IMR-90 (cell line): ENCODE data around the gene EEF2K. TPM values are rescaled to one million over a fixed set of nuclear protein-coding genes. Genes with fewer than 3 reads are reported as not detected.

Experiments used
- ATAC-seq: fragments of 200-7000 bp; cut with Tn5 transposase; 2 replicates; pipeline ENCODE4 v1.9.1; 2020; ENCODE audit warnings: low read depth, mild to moderate bottlenecking, moderate library complexity
- BruUV-seq: library from RNA; stranded (reverse); fragments of 400-500 nt; replicated peaks from 2 replicates; lab custom pipeline; 2021; lab: Mats Ljungman, UMichigan
- CTCF ChIA-PET: fragments of 300-600 bp; formaldehyde crosslinking; extraction: SDS; loops from one replicate; lab custom pipeline; 2021; ENCODE audit warnings: antibody characterized with exemption; lab: Yijun Ruan, JAX
- POLR2A ChIA-PET: fragments of 300-600 bp; sonication (Branson Sonifier 250); formaldehyde crosslinking; loops from one replicate; lab custom pipeline; 2022; ENCODE audit warnings: antibody characterized with exemption; ENCODE audit not compliant: unreplicated experiment; lab: Charles Lee
- DNase-seq: peaks from one replicate; pipeline ENCODE4 v3.0.0; 2013
- H2AFZ ChIP-seq: replicated peaks from 2 replicates; pipeline ENCODE3; 2013; ENCODE audit warnings: low read length, mild to moderate bottlenecking; ENCODE audit not compliant: poor library complexity
- H2AK5ac ChIP-seq: 2 replicates; pipeline ENCODE4 v1.6.1; 2013; ENCODE audit warnings: low read depth, low read length, inconsistent platforms
- H2AK9ac ChIP-seq: replicated peaks from 2 replicates; pipeline ENCODE3; 2013; ENCODE audit warnings: mild to moderate bottlenecking, low read depth, low read length, moderate library complexity; ENCODE audit not compliant: poor library complexity
- H2BK120ac ChIP-seq: 2 replicates; pipeline ENCODE4 v1.6.1; 2013; ENCODE audit warnings: low read depth, low read length, inconsistent platforms
- H2BK15ac ChIP-seq: 3 replicates; pipeline ENCODE4 v1.6.1; 2013; ENCODE audit warnings: low read depth, low read length, inconsistent platforms
- H2BK20ac ChIP-seq: 2 replicates; pipeline ENCODE4 v1.6.1; 2013; ENCODE audit warnings: low read depth, mild to moderate bottlenecking, inconsistent platforms, low read length, moderate library complexity
- H2BK5ac ChIP-seq: 2 replicates; pipeline ENCODE4 v1.6.1; 2013; ENCODE audit warnings: mild to moderate bottlenecking, low read depth, low read length, inconsistent platforms; ENCODE audit not compliant: poor library complexity, severe bottlenecking
- H3K14ac ChIP-seq: replicated peaks from 2 replicates; pipeline ENCODE4 v1.6.1; 2013; ENCODE audit warnings: low read depth, low read length, inconsistent platforms
- H3K18ac ChIP-seq: 2 replicates; pipeline ENCODE4 v1.6.1; 2013; ENCODE audit warnings: low read depth, low read length, control low read depth
- H3K23ac ChIP-seq: 2 replicates; pipeline ENCODE4 v1.6.1; 2013; ENCODE audit warnings: low read depth, low read length, inconsistent platforms
- H3K27ac ChIP-seq: 2 replicates; pipeline ENCODE4 v1.5.1; 2013; ENCODE audit warnings: mild to moderate bottlenecking, control low read depth, low read length; ENCODE audit not compliant: insufficient read depth
- H3K27me3 ChIP-seq: 2 replicates; pipeline ENCODE4 v1.6.1; 2013; ENCODE audit warnings: low read length; ENCODE audit not compliant: control insufficient read depth, insufficient read depth
- H3K36me3 ChIP-seq: 2 replicates; pipeline ENCODE4 v1.6.1; 2013; ENCODE audit warnings: low read length, mixed read lengths; ENCODE audit not compliant: control insufficient read depth, insufficient read depth
- H3K4ac ChIP-seq: 2 replicates; pipeline ENCODE4 v1.6.1; 2013; ENCODE audit warnings: low read depth, low read length, inconsistent platforms
- H3K4me1 ChIP-seq: 2 replicates; pipeline ENCODE4 v1.6.1; 2013; ENCODE audit warnings: low read length, mixed read lengths; ENCODE audit not compliant: control insufficient read depth, insufficient read depth
- H3K4me2 ChIP-seq: 2 replicates; pipeline ENCODE4 v1.6.1; 2013; ENCODE audit warnings: low read depth, mild to moderate bottlenecking, control low read depth, low read length, moderate library complexity
- H3K4me3 ChIP-seq: 2 replicates; pipeline ENCODE4 v1.5.1; 2013; ENCODE audit warnings: low read depth, mild to moderate bottlenecking, control low read depth, low read length, moderate library complexity; ENCODE audit not compliant: insufficient read depth
- H3K56ac ChIP-seq: 2 replicates; pipeline ENCODE4 v1.6.1; 2013; ENCODE audit warnings: low read length, inconsistent platforms; ENCODE audit not compliant: insufficient read depth; ENCODE audit errors: extremely low read depth
- H3K79me1 ChIP-seq, 2 experiments: 2 replicates each; pipeline ENCODE4 v1.6.1; 2013; ENCODE audit warnings: low read length in 2 of 2, inconsistent platforms in 1 of 2, low read depth in 1 of 2
- H3K9ac ChIP-seq: 2 replicates; pipeline ENCODE4 v1.6.1; 2013; ENCODE audit warnings: low read depth, low read length, control low read depth
- H3K9me1 ChIP-seq: 2 replicates; pipeline ENCODE4 v1.6.1; 2013; ENCODE audit warnings: low read length, inconsistent platforms; ENCODE audit not compliant: insufficient read depth
- H3K9me3 ChIP-seq: 2 replicates; pipeline ENCODE4 v1.6.1; 2013; ENCODE audit warnings: low read length; ENCODE audit not compliant: control insufficient read depth, insufficient read depth
- H4K20me1 ChIP-seq: 2 replicates; pipeline ENCODE4 v1.6.1; 2013; ENCODE audit warnings: low read length, inconsistent platforms; ENCODE audit not compliant: insufficient read depth
- H4K5ac ChIP-seq: 2 replicates; pipeline ENCODE4 v1.6.1; 2013; ENCODE audit warnings: mild to moderate bottlenecking, low read depth, low read length, control low read depth
- H4K8ac ChIP-seq, 2 experiments: 2 replicates each; pipeline ENCODE4 v1.6.1; 2013; ENCODE audit warnings: low read depth in 2 of 2, low read length in 2 of 2, control low read depth in 1 of 2, inconsistent platforms in 1 of 2
- H4K91ac ChIP-seq: 2 replicates; pipeline ENCODE4 v1.6.1; 2013; ENCODE audit warnings: low read depth, low read length, inconsistent platforms; ENCODE audit not compliant: insufficient read depth
- MAFK ChIP-seq: IDR thresholded peaks from 2 replicates; pipeline ENCODE4 v1.6.1; 2012; ENCODE audit warnings: low read depth, low read length, improper control_type of control experiment
- MAZ ChIP-seq: IDR thresholded peaks from 2 replicates; pipeline ENCODE4 v1.6.1; 2012; ENCODE audit warnings: low read depth, mild to moderate bottlenecking, low read length, improper control_type of control experiment, moderate library complexity, borderline replicate concordance
- RAD21 ChIP-seq: IDR thresholded peaks from 2 replicates; pipeline ENCODE4 v1.6.1; 2012; ENCODE audit warnings: low read length, improper control_type of control experiment
- RCOR1 ChIP-seq: IDR thresholded peaks from 2 replicates; pipeline ENCODE4 v1.6.1; 2012; ENCODE audit warnings: mild to moderate bottlenecking, low read length, improper control_type of control experiment; ENCODE audit not compliant: insufficient replicate concordance
- WGBS, 2 experiments: methylation state at CpG; one replicate each; pipeline versions ENCODE4 v1.1.5 to v1.1.7; 2013; ENCODE audit warnings: missing lambda C conversion rate in 2 of 2; ENCODE audit not compliant: insufficient read length in 1 of 2; ENCODE audit errors: extremely low coverage in 2 of 2; 5-methylcytosine and 5-hydroxymethylcytosine counted together
- dilution Hi-C: fragments of 300-500 bp; cut with HindIII; formaldehyde crosslinking; loops from one replicate; pipeline ENCODE4 v1.14.3; 2018; ENCODE audit warnings: low sequenced_read_pairs; ENCODE audit not compliant: unreplicated experiment
- in situ Hi-C: fragments of 300-500 bp; cut with MboI; formaldehyde crosslinking; loops from 3 replicates; pipeline ENCODE4 v1.14.3; 2019; ENCODE audit warnings: low sequenced_read_pairs, inconsistent platforms, mixed read lengths
- intact Hi-C: fragments of 100-400 bp; cut with micrococcal nuclease; formaldehyde crosslinking; loops from 2 replicates; pipeline ENCODE4 v1.10.0; 2022
- polyA plus RNA-seq, 3 experiments: library from polyadenylated mRNA; depleted of rRNA; stranded (reverse); fragments of >200 nt; gene quantifications; 2 replicates each; pipeline ENCODE4 v1.2.3, GENCODE V29; 2012; ENCODE audit warnings: low replicate concordance in 1 of 3
- total RNA-seq: library from RNA; depleted of rRNA; stranded (reverse); fragments of >200 nt; gene quantifications from 2 replicates; pipeline ENCODE4 v1.2.3, GENCODE V29; 2012
- TF ChIP-seq, protein P1 (sequence below): fragments of 150-350 bp; IDR thresholded peaks from 2 replicates; pipeline ENCODE4 v1.6.1; 2016; ENCODE audit warnings: low read depth, mild to moderate bottlenecking, low read length, moderate library complexity, borderline replicate concordance

Gene EEF2K
- total and polyA plus RNA-seq, 2 of the 4 experiments (the other 2 are of a cell fraction), result 9.7 to 16.5 TPM

DNA sequence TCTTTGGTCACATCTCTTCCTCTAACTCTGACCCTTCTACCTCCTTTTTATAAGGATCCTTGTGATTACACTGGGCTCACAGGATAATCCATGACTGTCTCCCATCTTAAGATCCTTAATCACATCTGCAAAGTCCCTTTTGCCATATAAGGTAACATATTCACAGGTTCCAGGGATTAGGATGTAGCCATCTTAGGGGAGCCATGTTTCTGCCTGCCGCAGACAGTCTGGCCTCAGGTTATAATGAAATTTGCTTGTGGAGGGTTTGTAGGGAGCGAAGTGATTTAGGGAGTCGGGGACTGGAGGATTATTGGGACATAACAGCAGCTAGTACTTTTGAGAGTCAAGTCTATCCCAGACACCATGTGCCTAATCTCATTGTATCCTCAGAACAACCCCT, 7.7 kb downstream of the EEF2K start:
- Histone ChIP-seq H3K4me1 (peaks cover 2% of the 10 kb centered on the region; the same call in 1 of the 2 replicates), H3K4me2 (no peak overlapping the region), H4K20me1 (peaks cover 48% of the 10 kb centered on the region), H3K4me3 (no peak overlapping the region), H3K36me3 (peaks cover 8% of the 10 kb centered on the region), H3K27me3 (no peaks in the 10 kb centered on the region), H2BK15ac (no peak overlapping the region), H2AK9ac (no peak overlapping the region), H3K56ac (no peak overlapping the region), H2AK5ac (no peak overlapping the region), H2BK5ac (no peak overlapping the region), H3K14ac (no peak overlapping the region), H3K18ac (no peak overlapping the region), H4K5ac (no peak overlapping the region), H3K23ac (no peak overlapping the region), H4K91ac (no peak overlapping the region), H3K9ac (no peak overlapping the region), H3K79me1 (peaks cover 29 to 78% of the 10 kb centered on the region in 2 experiments), H3K4ac (no peak overlapping the region), H2BK120ac (no peak overlapping the region), H3K9me1 (peaks cover 17% of the 10 kb centered on the region), H2AFZ (no peak overlapping the region), H3K9me3 (no peaks in the 10 kb centered on the region), H4K8ac (no peak overlapping the region), H2BK20ac (no peak overlapping the region), H3K27ac (no peak overlapping the region)
- ChIA-PET POLR2A (no interaction called here), CTCF (interaction anchor here (0.6 kb wide), 1 partner anchor 629 kb away, joined by 3 read pairs; no protein-coding TSS in a partner anchor)
- DNase-seq (no peak), ATAC-seq (no peak)
- no CpG with 5 or more reads among the region's 3 CpGs for WGBS, 2 experiments
- no peak for TF ChIP-seq MAFK
- TF ChIP-seq, protein P1, sequence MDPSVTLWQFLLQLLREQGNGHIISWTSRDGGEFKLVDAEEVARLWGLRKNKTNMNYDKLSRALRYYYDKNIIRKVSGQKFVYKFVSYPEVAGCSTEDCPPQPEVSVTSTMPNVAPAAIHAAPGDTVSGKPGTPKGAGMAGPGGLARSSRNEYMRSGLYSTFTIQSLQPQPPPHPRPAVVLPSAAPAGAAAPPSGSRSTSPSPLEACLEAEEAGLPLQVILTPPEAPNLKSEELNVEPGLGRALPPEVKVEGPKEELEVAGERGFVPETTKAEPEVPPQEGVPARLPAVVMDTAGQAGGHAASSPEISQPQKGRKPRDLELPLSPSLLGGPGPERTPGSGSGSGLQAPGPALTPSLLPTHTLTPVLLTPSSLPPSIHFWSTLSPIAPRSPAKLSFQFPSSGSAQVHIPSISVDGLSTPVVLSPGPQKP, result no peak
- TF ChIP-seq RCOR1, result no peak
- TF ChIP-seq MAZ, result no peak
- TF ChIP-seq RAD21, result no peak
- dilution Hi-C loops (no loop called here), in situ Hi-C loops (no loop called here), intact Hi-C loops (no loop called here)
- no TSS peak for BruUV-seq
